ENCODE measurements around the gene VPS37C. TPM values are rescaled to one million over a fixed set of nuclear protein-coding genes. Genes with fewer than 3 reads are reported as not detected.
"Not testable (repeated sequence)": the region's sequence is repeated elsewhere in the genome, so short reads cannot be mapped to it uniquely, and the experiment has no call there.

The VPS37C gene
- total RNA-seq (10 to 100 TPM in 3 of 4 donors, 1 to 10 TPM in 1; 8.6 to 25.4 (median 18.5) TPM), polyA plus RNA-seq (10 to 100 TPM; 16.9 to 19.3 (median 18.6) TPM)

DNA sequence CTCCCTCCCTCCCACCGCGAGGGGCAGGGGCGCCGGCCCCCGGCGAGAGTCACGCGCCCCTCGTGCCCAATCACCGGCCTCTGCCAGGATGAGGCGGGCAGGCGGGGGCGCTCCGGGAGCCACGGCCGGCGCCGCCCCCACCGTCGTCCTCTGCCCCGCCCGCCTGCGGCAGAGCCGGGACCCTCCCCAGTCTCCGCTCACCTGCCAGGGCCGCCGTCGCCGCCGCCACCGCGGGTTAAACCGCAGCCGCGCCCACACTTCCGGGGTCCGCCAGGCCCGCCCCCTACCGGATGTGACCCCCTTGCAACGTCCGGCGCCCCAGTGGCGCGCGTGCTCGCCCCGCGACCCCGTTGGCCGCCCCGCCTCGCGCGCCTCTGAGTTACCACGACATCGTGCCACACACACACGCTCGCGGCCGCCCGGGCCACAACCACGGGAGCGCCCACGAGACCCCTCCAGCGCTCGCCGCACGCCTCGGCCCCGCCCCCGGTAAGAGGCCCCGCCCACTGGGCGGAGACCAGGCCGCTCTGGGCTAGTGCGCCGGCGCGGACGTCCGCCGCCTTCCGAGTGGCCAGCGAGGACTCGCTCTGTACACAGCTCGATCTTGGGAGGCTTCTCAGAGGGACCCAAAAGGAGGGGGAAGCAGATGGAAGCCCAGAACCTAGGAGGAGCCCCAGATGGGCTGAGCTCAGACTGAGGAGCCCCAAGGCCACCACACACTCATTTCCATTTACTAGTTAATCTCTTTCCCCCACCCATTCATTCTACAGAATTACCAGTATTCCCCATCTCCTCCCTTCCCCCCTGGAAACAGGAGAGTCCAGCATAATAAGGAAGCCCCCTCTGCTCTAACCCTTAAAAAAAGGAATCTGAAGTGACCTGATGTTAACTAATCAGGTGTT lies at the start of gene VPS37C:
Gene VPS37C, minus strand, starts transcription at position 237 of the 902 bp plus-strand sequence. CDS start 22,597 bp downstream, outside the sequence.
- DNase-seq, result peak; percentile 92
- Histone ChIP-seq H3K9me3 (no peaks in the 10 kb centered on the region), H3K27ac (peak within 1 kb of the TSS; percentile 91 to 99 (median 98)), H3K4me1 (peaks cover 0 to 43% (median 35%) of the 10 kb centered on the region in 4 donors), H3K36me3 (no peaks in the 10 kb centered on the region), H3K27me3 (no peaks in the 10 kb centered on the region), H3K4me3 (peak within 1 kb of the TSS; percentile 55 to 95 (median 74))
- TF ChIP-seq EP300 (IDR thresholded peaks at IDR 0.05) (no peak), POLR2A (IDR thresholded peaks at IDR 0.05) (peak in 1 of 2 donors; percentile 20), POLR2AphosphoS5 (IDR thresholded peaks at IDR 0.05) (peak; percentile 42 to 77 (median 64))
- TF ChIP-seq, protein P1, sequence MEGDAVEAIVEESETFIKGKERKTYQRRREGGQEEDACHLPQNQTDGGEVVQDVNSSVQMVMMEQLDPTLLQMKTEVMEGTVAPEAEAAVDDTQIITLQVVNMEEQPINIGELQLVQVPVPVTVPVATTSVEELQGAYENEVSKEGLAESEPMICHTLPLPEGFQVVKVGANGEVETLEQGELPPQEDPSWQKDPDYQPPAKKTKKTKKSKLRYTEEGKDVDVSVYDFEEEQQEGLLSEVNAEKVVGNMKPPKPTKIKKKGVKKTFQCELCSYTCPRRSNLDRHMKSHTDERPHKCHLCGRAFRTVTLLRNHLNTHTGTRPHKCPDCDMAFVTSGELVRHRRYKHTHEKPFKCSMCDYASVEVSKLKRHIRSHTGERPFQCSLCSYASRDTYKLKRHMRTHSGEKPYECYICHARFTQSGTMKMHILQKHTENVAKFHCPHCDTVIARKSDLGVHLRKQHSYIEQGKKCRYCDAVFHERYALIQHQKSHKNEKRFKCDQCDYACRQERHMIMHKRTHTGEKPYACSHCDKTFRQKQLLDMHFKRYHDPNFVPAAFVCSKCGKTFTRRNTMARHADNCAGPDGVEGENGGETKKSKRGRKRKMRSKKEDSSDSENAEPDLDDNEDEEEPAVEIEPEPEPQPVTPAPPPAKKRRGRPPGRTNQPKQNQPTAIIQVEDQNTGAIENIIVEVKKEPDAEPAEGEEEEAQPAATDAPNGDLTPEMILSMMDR (IDR thresholded peaks at IDR 0.05), result no peak
- intact Hi-C loops (cut with DNase I), result loop anchor here (2.0 to 5.0 kb wide), 2 partner anchors 249 to 319 kb away; partner anchors contain the start of gene CCDC86
- 0 to 1% methylated on average over 85 of the region's 85 CpGs for WGBS, 2 donors

DNA sequence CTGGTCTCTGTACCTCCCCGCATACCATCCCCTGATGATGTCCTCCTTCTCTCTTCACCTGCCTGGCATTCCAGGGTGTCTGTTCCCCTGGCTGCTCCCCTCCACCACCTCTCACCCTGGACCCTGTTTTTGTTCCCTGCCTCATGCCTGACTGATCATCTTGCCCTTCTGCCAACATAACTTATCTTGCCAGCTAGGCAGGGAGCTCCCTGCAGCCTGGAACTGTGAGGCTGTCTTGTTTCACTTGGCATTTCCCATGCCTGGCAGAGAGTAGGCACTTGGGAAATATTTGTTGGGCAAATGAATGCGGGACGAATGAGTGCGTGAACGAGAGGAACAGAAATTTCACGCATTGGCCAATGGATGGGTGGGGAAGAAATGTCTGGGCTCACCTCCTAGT lies 49.4 kb upstream of the VPS37C start:
- H3K4me1 ChIP-seq; DNase-seq; H3K27me3 ChIP-seq; H3K4me3 ChIP-seq; H3K9me3 ChIP-seq; intact Hi-C loops (cut with DNase I); H3K36me3 ChIP-seq; H3K27ac ChIP-seq: not testable (repeated sequence)
- no CpG with 5 or more reads among the region's 6 CpGs for WGBS, 2 donors

- WGBS, 2 donors, result no CpG with 5 or more reads among the region's 9 CpGs
- intact Hi-C loops (cut with DNase I), result not testable (repeated sequence)
Measured at GRCh38 chr11:61207636-61208310, 46.5 kb upstream of the VPS37C start.

GRCh38 chr11:61204502-61205059 lies 43.4 kb upstream of the VPS37C start:
- H3K4me1 ChIP-seq; H3K27me3 ChIP-seq; H3K36me3 ChIP-seq; H3K9me3 ChIP-seq; H3K4me3 ChIP-seq; intact Hi-C loops (cut with DNase I); H3K27ac ChIP-seq: not testable (repeated sequence)
- WGBS, 2 donors, result 70 to 77% methylated on average over 14 of the region's 14 CpGs
- DNase-seq, result peak; percentile 40

More at GRCh38 chr11:61207636-61208310, 46.5 kb upstream of the VPS37C start:
- not testable (repeated sequence) for H3K9me3 ChIP-seq, H3K4me3 ChIP-seq, H3K27ac ChIP-seq, H3K36me3 ChIP-seq, H3K27me3 ChIP-seq, H3K4me1 ChIP-seq, DNase-seq

DNA sequence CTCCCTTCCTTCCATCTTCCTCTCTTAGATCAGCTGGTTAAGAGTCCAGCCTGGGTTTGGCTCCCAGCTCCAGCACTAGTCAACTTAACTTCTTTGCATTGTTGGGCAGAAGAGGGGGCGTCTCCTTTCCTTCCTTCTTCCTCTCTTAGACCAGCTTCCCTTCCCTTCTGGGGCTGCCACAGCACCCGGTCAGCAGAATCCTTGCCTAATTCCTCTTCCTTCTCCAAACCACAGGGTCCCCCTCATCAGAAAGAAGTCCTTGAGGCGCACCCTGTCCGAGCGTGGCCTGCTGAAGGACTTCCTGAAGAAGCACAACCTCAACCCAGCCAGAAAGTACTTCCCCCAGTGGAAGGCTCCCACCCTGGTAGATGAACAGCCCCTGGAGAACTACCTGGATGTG lies 42.6 kb upstream of the VPS37C start:
- H3K9me3 ChIP-seq; intact Hi-C loops (cut with DNase I); H3K4me3 ChIP-seq; DNase-seq; H3K27me3 ChIP-seq; H3K27ac ChIP-seq; H3K36me3 ChIP-seq; H3K4me1 ChIP-seq: not testable (repeated sequence)
- WGBS, 2 donors, result 73 to 93% methylated on average over 2 of the region's 5 CpGs

- DNase-seq; H3K36me3 ChIP-seq; H3K27ac ChIP-seq; H3K9me3 ChIP-seq; intact Hi-C loops (cut with DNase I); H3K27me3 ChIP-seq; H3K4me1 ChIP-seq; H3K4me3 ChIP-seq: not testable (repeated sequence)
- WGBS, 2 donors, result 66 to 68% methylated on average over 18 of the region's 18 CpGs
Measured at GRCh38 chr11:61202950-61203746, 41.9 kb upstream of the VPS37C start, which contains the start of gene PGA3. PGA3 (plus strand) TSS chr11:61203515; CDS start chr11:61203565, 50 bp downstream.
